Thymus (tissue), 11 donors: Measurements from ENCODE around the gene KCND3. TPM values are rescaled to one million over a fixed set of nuclear protein-coding genes. Genes with fewer than 3 reads are reported as not detected.

Source experiments
- DNase-seq, 9 donors: peaks; one replicate each; pipeline ENCODE4 v3.0.0-alpha.2; 2013; ENCODE audit warnings: low spot score in 9 of 9, low read depth in 6 of 9, missing footprints in 1 of 9
- H3K27ac ChIP-seq, 2 donors: one replicate each; pipeline ENCODE4 v1.5.1; 2013; ENCODE audit warnings: control low read depth in 1 of 2, low read depth in 1 of 2, low read length in 1 of 2, mild to moderate bottlenecking in 1 of 2, moderate library complexity in 1 of 2
- H3K27me3 ChIP-seq, 2 donors: one replicate each; pipeline ENCODE4 v1.5.1; 2013; ENCODE audit warnings: low read length in 1 of 2; ENCODE audit not compliant: control insufficient read depth in 2 of 2, insufficient read depth in 1 of 2
- H3K36me3 ChIP-seq, 2 donors: one replicate each; pipeline ENCODE4 v1.5.1; 2013; ENCODE audit warnings: low read length in 1 of 2, mild to moderate bottlenecking in 1 of 2, moderate library complexity in 1 of 2; ENCODE audit not compliant: control insufficient read depth in 2 of 2, insufficient read depth in 2 of 2
- H3K4me1 ChIP-seq, 2 donors: one replicate each; pipeline ENCODE4 v1.5.1; 2013; ENCODE audit warnings: low read length in 2 of 2; ENCODE audit not compliant: control insufficient read depth in 2 of 2, insufficient read depth in 2 of 2
- H3K4me3 ChIP-seq, 2 donors: one replicate each; pipeline ENCODE4 v1.5.1; 2013; ENCODE audit warnings: low read length in 2 of 2, control low read depth in 1 of 2, mild to moderate bottlenecking in 1 of 2
- H3K9me3 ChIP-seq, 2 donors: one replicate each; pipeline ENCODE4 v1.5.1; 2013; ENCODE audit warnings: low read length in 1 of 2, mild to moderate bottlenecking in 1 of 2; ENCODE audit not compliant: control insufficient read depth in 2 of 2, insufficient read depth in 1 of 2
- WGBS: extraction: QIAGEN DNeasy Blood & Tissue Kit; methylation state at CpG from one replicate; pipeline ENCODE4 v1.1.7; 2013; 5-methylcytosine and 5-hydroxymethylcytosine counted together
- polyA plus RNA-seq: library from polyadenylated mRNA; stranded (reverse); fragments of 200-250 nt; gene quantifications from one replicate; pipeline ENCODE4 v1.2.3, GENCODE V29; 2013
- total RNA-seq: library from RNA; stranded (reverse); fragments of 120-200 nt; gene quantifications from one replicate; pipeline ENCODE4 v1.2.4, GENCODE V29; 2013
- donor health status: healthy.

KCND3 gene
- total and polyA plus RNA-seq, 2 donors: 0.33 to 0.73 TPM

GRCh38 chr1:111723091-111723806 is 266.2 kb downstream of the KCND3 start:
- Histone ChIP-seq H3K27ac (no peak overlapping the region), H3K4me1 (no peaks in the 10 kb centered on the region), H3K36me3 (peaks cover 0 to 3% of the 10 kb centered on the region in 2 donors), H3K9me3 (no peaks in the 10 kb centered on the region), H3K27me3 (no peaks in the 10 kb centered on the region), H3K4me3 (no peak overlapping the region)
- DNase-seq: no peak
- 94% methylated on average over 7 of the region's 7 CpGs for WGBS

- no peaks in the 10 kb centered on the region for H3K9me3 ChIP-seq
- no peak overlapping the region for H3K27ac ChIP-seq
- H3K4me3 ChIP-seq: no peak overlapping the region
- H3K27me3 ChIP-seq: no peaks in the 10 kb centered on the region
- no peak for DNase-seq
- no peaks in the 10 kb centered on the region for H3K4me1 ChIP-seq
- 83% methylated on average over 10 of the region's 10 CpGs for WGBS
- H3K36me3 ChIP-seq: peaks cover 0 to 8% of the 10 kb centered on the region in 2 donors
These were observed 268.3 kb downstream of the KCND3 start for GRCh38 chr1:111720977-111721786.

Other genes starting within 250 kb of the KCND3 start
- 17.8 TPM for gene DDX20, start 233.8 kb downstream of the KCND3 start, total RNA-seq
- gene DDX20, start 233.8 kb downstream of the KCND3 start, polyA plus RNA-seq: 10.9 TPM